IMR-90 (cell line): Measurements from ENCODE around the gene NNAT. TPM values are rescaled to one million over a fixed set of nuclear protein-coding genes. Genes with fewer than 3 reads are reported as not detected.
A peak's percentile ranks its signal among the peaks of the same experiment; 100 is the strongest.

ENCODE experiments used
- ATAC-seq: fragments of 200-7000 bp; cut with Tn5 transposase; 2 replicates; pipeline ENCODE4 v1.9.1; 2020; ENCODE audit warnings: low read depth, mild to moderate bottlenecking, moderate library complexity
- BruUV-seq: library from RNA; stranded (reverse); fragments of 400-500 nt; replicated peaks from 2 replicates; lab custom pipeline; 2021; lab: Mats Ljungman, UMichigan
- CTCF ChIA-PET: fragments of 300-600 bp; formaldehyde crosslinking; extraction: SDS; loops from one replicate; lab custom pipeline; 2021; ENCODE audit warnings: antibody characterized with exemption; lab: Yijun Ruan, JAX
- POLR2A ChIA-PET: fragments of 300-600 bp; sonication (Branson Sonifier 250); formaldehyde crosslinking; loops from one replicate; lab custom pipeline; 2022; ENCODE audit warnings: antibody characterized with exemption; ENCODE audit not compliant: unreplicated experiment; lab: Charles Lee
- DNase-seq: peaks from one replicate; pipeline ENCODE4 v3.0.0; 2013
- H2AFZ ChIP-seq: replicated peaks from 2 replicates; pipeline ENCODE3; 2013; ENCODE audit warnings: low read length, mild to moderate bottlenecking; ENCODE audit not compliant: poor library complexity
- H2AK5ac ChIP-seq: 2 replicates; pipeline ENCODE4 v1.6.1; 2013; ENCODE audit warnings: low read depth, low read length, inconsistent platforms
- H2AK9ac ChIP-seq: replicated peaks from 2 replicates; pipeline ENCODE3; 2013; ENCODE audit warnings: mild to moderate bottlenecking, low read depth, low read length, moderate library complexity; ENCODE audit not compliant: poor library complexity
- H2BK120ac ChIP-seq: 2 replicates; pipeline ENCODE4 v1.6.1; 2013; ENCODE audit warnings: low read depth, low read length, inconsistent platforms
- H2BK15ac ChIP-seq: 3 replicates; pipeline ENCODE4 v1.6.1; 2013; ENCODE audit warnings: low read depth, low read length, inconsistent platforms
- H2BK20ac ChIP-seq: 2 replicates; pipeline ENCODE4 v1.6.1; 2013; ENCODE audit warnings: low read depth, mild to moderate bottlenecking, inconsistent platforms, low read length, moderate library complexity
- H2BK5ac ChIP-seq: 2 replicates; pipeline ENCODE4 v1.6.1; 2013; ENCODE audit warnings: mild to moderate bottlenecking, low read depth, low read length, inconsistent platforms; ENCODE audit not compliant: poor library complexity, severe bottlenecking
- H3K14ac ChIP-seq: replicated peaks from 2 replicates; pipeline ENCODE4 v1.6.1; 2013; ENCODE audit warnings: low read depth, low read length, inconsistent platforms
- H3K18ac ChIP-seq: 2 replicates; pipeline ENCODE4 v1.6.1; 2013; ENCODE audit warnings: low read depth, low read length, control low read depth
- H3K23ac ChIP-seq: 2 replicates; pipeline ENCODE4 v1.6.1; 2013; ENCODE audit warnings: low read depth, low read length, inconsistent platforms
- H3K27ac ChIP-seq: 2 replicates; pipeline ENCODE4 v1.5.1; 2013; ENCODE audit warnings: mild to moderate bottlenecking, control low read depth, low read length; ENCODE audit not compliant: insufficient read depth
- H3K27me3 ChIP-seq: 2 replicates; pipeline ENCODE4 v1.6.1; 2013; ENCODE audit warnings: low read length; ENCODE audit not compliant: control insufficient read depth, insufficient read depth
- H3K36me3 ChIP-seq: 2 replicates; pipeline ENCODE4 v1.6.1; 2013; ENCODE audit warnings: low read length, mixed read lengths; ENCODE audit not compliant: control insufficient read depth, insufficient read depth
- H3K4ac ChIP-seq: 2 replicates; pipeline ENCODE4 v1.6.1; 2013; ENCODE audit warnings: low read depth, low read length, inconsistent platforms
- H3K4me1 ChIP-seq: 2 replicates; pipeline ENCODE4 v1.6.1; 2013; ENCODE audit warnings: low read length, mixed read lengths; ENCODE audit not compliant: control insufficient read depth, insufficient read depth
- H3K4me2 ChIP-seq: 2 replicates; pipeline ENCODE4 v1.6.1; 2013; ENCODE audit warnings: low read depth, mild to moderate bottlenecking, control low read depth, low read length, moderate library complexity
- H3K4me3 ChIP-seq: 2 replicates; pipeline ENCODE4 v1.5.1; 2013; ENCODE audit warnings: low read depth, mild to moderate bottlenecking, control low read depth, low read length, moderate library complexity; ENCODE audit not compliant: insufficient read depth
- H3K56ac ChIP-seq: 2 replicates; pipeline ENCODE4 v1.6.1; 2013; ENCODE audit warnings: low read length, inconsistent platforms; ENCODE audit not compliant: insufficient read depth; ENCODE audit errors: extremely low read depth
- H3K79me1 ChIP-seq, 2 experiments: 2 replicates each; pipeline ENCODE4 v1.6.1; 2013; ENCODE audit warnings: low read length in 2 of 2, inconsistent platforms in 1 of 2, low read depth in 1 of 2
- H3K9ac ChIP-seq: 2 replicates; pipeline ENCODE4 v1.6.1; 2013; ENCODE audit warnings: low read depth, low read length, control low read depth
- H3K9me1 ChIP-seq: 2 replicates; pipeline ENCODE4 v1.6.1; 2013; ENCODE audit warnings: low read length, inconsistent platforms; ENCODE audit not compliant: insufficient read depth
- H3K9me3 ChIP-seq: 2 replicates; pipeline ENCODE4 v1.6.1; 2013; ENCODE audit warnings: low read length; ENCODE audit not compliant: control insufficient read depth, insufficient read depth
- H4K20me1 ChIP-seq: 2 replicates; pipeline ENCODE4 v1.6.1; 2013; ENCODE audit warnings: low read length, inconsistent platforms; ENCODE audit not compliant: insufficient read depth
- H4K5ac ChIP-seq: 2 replicates; pipeline ENCODE4 v1.6.1; 2013; ENCODE audit warnings: mild to moderate bottlenecking, low read depth, low read length, control low read depth
- H4K8ac ChIP-seq, 2 experiments: 2 replicates each; pipeline ENCODE4 v1.6.1; 2013; ENCODE audit warnings: low read depth in 2 of 2, low read length in 2 of 2, control low read depth in 1 of 2, inconsistent platforms in 1 of 2
- H4K91ac ChIP-seq: 2 replicates; pipeline ENCODE4 v1.6.1; 2013; ENCODE audit warnings: low read depth, low read length, inconsistent platforms; ENCODE audit not compliant: insufficient read depth
- BHLHE40 ChIP-seq: fragments of 150-350 bp; IDR thresholded peaks from 2 replicates; pipeline ENCODE4 v1.6.1; 2016; ENCODE audit warnings: mild to moderate bottlenecking, low read depth, low read length
- CEBPB ChIP-seq: IDR thresholded peaks from 2 replicates; pipeline ENCODE4 v1.6.1; 2012; ENCODE audit warnings: low read depth, low read length, improper control_type of control experiment
- CHD1 ChIP-seq: IDR thresholded peaks from 2 replicates; pipeline ENCODE4 v1.6.1; 2012; ENCODE audit warnings: low read depth, low read length, improper control_type of control experiment
- CTCF ChIP-seq: conservative IDR thresholded peaks from 2 replicates; pipeline ENCODE4 v1.5.1; 2012; ENCODE audit warnings: mild to moderate bottlenecking, low read depth, low read length, improper control_type of control experiment
- ELK1 ChIP-seq: fragments of 150-350 bp; IDR thresholded peaks from 2 replicates; pipeline ENCODE4 v1.6.1; 2016; ENCODE audit warnings: low read depth, mild to moderate bottlenecking, low read length, moderate library complexity, borderline replicate concordance
- FOS ChIP-seq: fragments of 150-350 bp; IDR thresholded peaks from 2 replicates; pipeline ENCODE4 v1.6.1; 2016; ENCODE audit warnings: low read depth, low read length
- MAFK ChIP-seq: IDR thresholded peaks from 2 replicates; pipeline ENCODE4 v1.6.1; 2012; ENCODE audit warnings: low read depth, low read length, improper control_type of control experiment
- MAZ ChIP-seq: IDR thresholded peaks from 2 replicates; pipeline ENCODE4 v1.6.1; 2012; ENCODE audit warnings: low read depth, mild to moderate bottlenecking, low read length, improper control_type of control experiment, moderate library complexity, borderline replicate concordance
- MXI1 ChIP-seq: IDR thresholded peaks from 2 replicates; pipeline ENCODE4 v1.6.1; 2012; ENCODE audit warnings: low read depth, mild to moderate bottlenecking, low read length, moderate library complexity, borderline replicate concordance
- NFE2L2 ChIP-seq: fragments of 150-350 bp; IDR thresholded peaks from 2 replicates; pipeline ENCODE4 v1.6.1; 2016; ENCODE audit warnings: low read depth, mild to moderate bottlenecking, low read length
- RCOR1 ChIP-seq: IDR thresholded peaks from 2 replicates; pipeline ENCODE4 v1.6.1; 2012; ENCODE audit warnings: mild to moderate bottlenecking, low read length, improper control_type of control experiment; ENCODE audit not compliant: insufficient replicate concordance
- RFX5 ChIP-seq: IDR thresholded peaks from 2 replicates; pipeline ENCODE4 v1.8.0; 2012; ENCODE audit warnings: low read depth, mild to moderate bottlenecking, low read length, moderate library complexity
- SMC3 ChIP-seq: fragments of 150-350 bp; IDR thresholded peaks from 2 replicates; pipeline ENCODE4 v1.6.1; 2016; ENCODE audit warnings: low read depth, mild to moderate bottlenecking, antibody characterized with exemption, low read length, moderate library complexity
- USF2 ChIP-seq: fragments of 150-350 bp; IDR thresholded peaks from 2 replicates; pipeline ENCODE4 v1.6.1; 2017; ENCODE audit warnings: mild to moderate bottlenecking, antibody characterized with exemption, low read length, low read depth
- WGBS, 2 experiments: methylation state at CpG; one replicate each; pipeline versions ENCODE4 v1.1.5 to v1.1.7; 2013; ENCODE audit warnings: missing lambda C conversion rate in 2 of 2; ENCODE audit not compliant: insufficient read length in 1 of 2; ENCODE audit errors: extremely low coverage in 2 of 2; 5-methylcytosine and 5-hydroxymethylcytosine counted together
- dilution Hi-C: fragments of 300-500 bp; cut with HindIII; formaldehyde crosslinking; loops from one replicate; pipeline ENCODE4 v1.14.3; 2018; ENCODE audit warnings: low sequenced_read_pairs; ENCODE audit not compliant: unreplicated experiment
- in situ Hi-C: fragments of 300-500 bp; cut with MboI; formaldehyde crosslinking; loops from 3 replicates; pipeline ENCODE4 v1.14.3; 2019; ENCODE audit warnings: low sequenced_read_pairs, inconsistent platforms, mixed read lengths
- intact Hi-C: fragments of 100-400 bp; cut with micrococcal nuclease; formaldehyde crosslinking; loops from 2 replicates; pipeline ENCODE4 v1.10.0; 2022
- polyA plus RNA-seq, 3 experiments: library from polyadenylated mRNA; depleted of rRNA; stranded (reverse); fragments of >200 nt; gene quantifications; 2 replicates each; pipeline ENCODE4 v1.2.3, GENCODE V29; 2012; ENCODE audit warnings: low replicate concordance in 1 of 3
- total RNA-seq: library from RNA; depleted of rRNA; stranded (reverse); fragments of >200 nt; gene quantifications from 2 replicates; pipeline ENCODE4 v1.2.3, GENCODE V29; 2012

Gene NNAT
- total and polyA plus RNA-seq, 2 of the 4 experiments (the other 2 are of a cell fraction) = 2.0 to 6.5 TPM

- WGBS, 2 experiments = 72% methylated on average over 8 of the region's 36 CpGs; no CpG with 5 or more reads in 1 of the 2 experiments
- H2AFZ ChIP-seq = no peak overlapping the region
- H4K8ac ChIP-seq = no peak overlapping the region
- no peak overlapping the region for H2BK15ac ChIP-seq
- H3K56ac ChIP-seq = no peak overlapping the region
- no peak overlapping the region for H3K14ac ChIP-seq
- peaks cover 31% of the 10 kb centered on the region for H3K9me1 ChIP-seq
- no peak overlapping the region for H4K91ac ChIP-seq
- peaks cover 13% of the 10 kb centered on the region; the same call in 1 of the 2 replicates for H3K36me3 ChIP-seq
- ATAC-seq (no peak), DNase-seq (peak; percentile 35)
- H2BK20ac ChIP-seq = no peak overlapping the region
- H3K9me3 ChIP-seq = no peaks in the 10 kb centered on the region
- in situ Hi-C loops (no loop called here), dilution Hi-C loops (no loop called here), intact Hi-C loops (no loop called here)
- H3K79me1 ChIP-seq = peaks cover 44 to 86% of the 10 kb centered on the region in 2 experiments
- no peak overlapping the region for H3K9ac ChIP-seq
- no peak overlapping the region for H3K23ac ChIP-seq
- no peak overlapping the region for H3K27ac ChIP-seq
- H4K5ac ChIP-seq = no peak overlapping the region
- peaks cover 28% of the 10 kb centered on the region for H3K4me1 ChIP-seq
- no peak overlapping the region for H3K18ac ChIP-seq
- CTCF ChIA-PET = no interaction called here
- no TSS peak for BruUV-seq
- 0 out of 2 replicates have a peak overlapping the region, but pooled peaks have one; percentile 3 for H2AK5ac ChIP-seq
- POLR2A ChIA-PET = interaction anchor here (0.5 kb wide), 1 partner anchor 176 kb away, joined by 11 read pairs; the partner anchor contains the start of gene SRC
- no peak overlapping the region for H2BK120ac ChIP-seq
- H3K4me3 ChIP-seq = no peak overlapping the region
- H3K4me2 ChIP-seq = no peak overlapping the region
- no peak overlapping the region for H2AK9ac ChIP-seq
- H3K27me3 ChIP-seq = no peaks in the 10 kb centered on the region
- no peak overlapping the region for H2BK5ac ChIP-seq
- peaks cover 88% of the 10 kb centered on the region for H4K20me1 ChIP-seq
- H3K4ac ChIP-seq = no peak overlapping the region
- TF ChIP-seq CHD1 (no peak), BHLHE40 (no peak), MAFK (no peak), ELK1 (no peak), SMC3 (no peak), FOS (no peak), CEBPB (no peak), CTCF (no peak), NFE2L2 (no peak), MAZ (no peak), RCOR1 (no peak), MXI1 (no peak), USF2 (no peak), RFX5 (no peak)
Observed at GRCh38 chr20:37522260-37523011, 1.4 kb downstream of the NNAT start.
